ENCODE measurements around the gene TTC21A.

GRCh38 chr3:39088456-39088855 is 19.0 kb upstream of the TTC21A start:
- no peak for TF ChIP-seq CTCF (IDR thresholded peaks at IDR 0.05; ENCODE audit: low read length)
- TF ChIP-seq EZH2 (optimal IDR thresholded peaks at IDR 0.05; ENCODE audit: low read depth, low read length): no peak
- no peak for TF ChIP-seq EZH2phosphoT487 (IDR thresholded peaks at IDR 0.05; ENCODE audit: low read length)
